GM06990 (cell line): ENCODE results near the gene FANCC.
"Not testable (repeated sequence)": the region's sequence is repeated elsewhere in the genome, so short reads cannot be mapped to it uniquely, and the experiment has no call there.

Experiments used
- DNase-seq: peaks from one replicate; pipeline ENCODE4 v3.0.0-alpha.2; 2011; ENCODE audit not compliant: insufficient read length; ENCODE audit errors: extremely low read depth
- H3K27me3 ChIP-seq: replicated peaks from 2 replicates; pipeline ENCODE4 v1.6.0; 2011; ENCODE audit warnings: low read length; ENCODE audit not compliant: control insufficient read depth, insufficient read depth
- H3K36me3 ChIP-seq: 2 replicates; pipeline ENCODE4 v1.5.1; 2011; ENCODE audit warnings: low read length; ENCODE audit not compliant: control insufficient read depth, insufficient read depth
- H3K4me3 ChIP-seq: replicated peaks from 2 replicates; pipeline ENCODE4 v1.5.1; 2011; ENCODE audit warnings: low read depth, mild to moderate bottlenecking, control low read depth, low read length
- CTCF ChIP-seq: IDR thresholded peaks from 2 replicates; pipeline ENCODE4 v1.5.1; 2011; ENCODE audit warnings: low read length, control low read depth, mild to moderate bottlenecking, inconsistent platforms; ENCODE audit not compliant: insufficient read depth, poor library complexity, severe bottlenecking

Gene FANCC

GRCh38 chr9:95338243-95338642 is 20.7 kb upstream of the FANCC start:
- Histone ChIP-seq H3K4me3 (no peak overlapping the region), H3K27me3 (no peaks in the 10 kb centered on the region), H3K36me3 (no peaks in the 10 kb centered on the region)
- DNase-seq = no peak
- no peak for TF ChIP-seq CTCF

- DNase-seq = no peak
- Histone ChIP-seq H3K36me3 (no peaks in the 10 kb centered on the region), H3K27me3 (no peaks in the 10 kb centered on the region), H3K4me3 (no peak overlapping the region)
- TF ChIP-seq CTCF = peak; percentile 43
These were observed 18.8 kb upstream of the FANCC start for GRCh38 chr9:95336281-95336680.

- TF ChIP-seq CTCF = no peak
- H3K27me3 ChIP-seq = no peaks in the 10 kb centered on the region
- H3K36me3 ChIP-seq = no peaks in the 10 kb centered on the region
- no peak for DNase-seq
- H3K4me3 ChIP-seq = no peak overlapping the region
These were observed 15.9 kb upstream of the FANCC start for GRCh38 chr9:95333426-95333825.

- DNase-seq = no peak
- Histone ChIP-seq H3K36me3 (no peaks in the 10 kb centered on the region), H3K27me3 (no peaks in the 10 kb centered on the region), H3K4me3 (no peak overlapping the region)
- no peak for TF ChIP-seq CTCF
These were observed 15.4 kb upstream of the FANCC start for GRCh38 chr9:95332860-95333259.

- no peaks in the 10 kb centered on the region for H3K27me3 ChIP-seq
- TF ChIP-seq CTCF = no peak
- DNase-seq = no peak
- no peaks in the 10 kb centered on the region for H3K36me3 ChIP-seq
- no peak overlapping the region for H3K4me3 ChIP-seq
These were observed 13.4 kb upstream of the FANCC start for GRCh38 chr9:95330720-95331404.

- not testable (repeated sequence) for H3K4me3 ChIP-seq, H3K36me3 ChIP-seq, H3K27me3 ChIP-seq, DNase-seq
These were observed 11.6 kb upstream of the FANCC start for GRCh38 chr9:95329061-95329460.
